Stimulated activated CD8-positive, alpha-beta memory T cell treated with anti-CD3 and anti-CD28 coated beads, Interleukin-15, amount 100 ng/mL, for 1 hour (primary cell): ENCODE measurements around the gene SYDE2.
"Not testable (repeated sequence)": the region's sequence is repeated elsewhere in the genome, so short reads cannot be mapped to it uniquely, and the experiment has no call there.

ENCODE experiments used
- DNase-seq: peaks from one replicate; pipeline ENCODE4 v3.0.0-alpha.2; 2020; ENCODE audit warnings: low read depth

The SYDE2 gene

GRCh38 chr1:85200463-85201339 lies at the start of gene SYDE2:
TSS of gene SYDE2 (minus strand) at chr1:85201016. CDS start at chr1:85200996, 20 bp downstream.
- DNase-seq: peak; percentile 50

- DNase-seq: not testable (repeated sequence)
Observed at GRCh38 chr1:85249042-85249441, 48.2 kb upstream of the SYDE2 start.

- DNase-seq: no peak
Observed at GRCh38 chr1:85245891-85246290, 45.1 kb upstream of the SYDE2 start.

- DNase-seq: no peak
Observed at GRCh38 chr1:85245456-85245855, 44.6 kb upstream of the SYDE2 start.

GRCh38 chr1:85244271-85245061 lies 43.6 kb upstream of the SYDE2 start:
- DNase-seq: no peak

- DNase-seq: no peak
Observed at GRCh38 chr1:85243372-85243771, 42.6 kb upstream of the SYDE2 start.

- no peak for DNase-seq
Observed at GRCh38 chr1:85240643-85241042, 39.8 kb upstream of the SYDE2 start.

GRCh38 chr1:85240174-85240601 lies 39.4 kb upstream of the SYDE2 start:
- no peak for DNase-seq

- no peak for DNase-seq
Observed at GRCh38 chr1:85237613-85238012, 36.8 kb upstream of the SYDE2 start.

GRCh38 chr1:85230305-85230977 lies 29.6 kb upstream of the SYDE2 start:
- DNase-seq: no peak

GRCh38 chr1:85229574-85230097 lies 28.8 kb upstream of the SYDE2 start:
- no peak for DNase-seq

GRCh38 chr1:85228972-85229371 lies 28.2 kb upstream of the SYDE2 start:
- DNase-seq: no peak

GRCh38 chr1:85225624-85226380 lies 25.0 kb upstream of the SYDE2 start:
- no peak for DNase-seq

GRCh38 chr1:85224734-85225623 lies 24.2 kb upstream of the SYDE2 start:
- no peak for DNase-seq

- DNase-seq: no peak
Observed at GRCh38 chr1:85224295-85224694, 23.5 kb upstream of the SYDE2 start.

- no peak for DNase-seq
Observed at GRCh38 chr1:85223334-85223733, 22.5 kb upstream of the SYDE2 start.

- DNase-seq: no peak
Observed at GRCh38 chr1:85220756-85221201, 20.0 kb upstream of the SYDE2 start.

GRCh38 chr1:85219853-85220610 lies 19.2 kb upstream of the SYDE2 start:
- no peak for DNase-seq

GRCh38 chr1:85216697-85217096 lies 15.9 kb upstream of the SYDE2 start:
- no peak for DNase-seq

- DNase-seq: no peak
Observed at GRCh38 chr1:85214654-85215053, 13.8 kb upstream of the SYDE2 start.
